ENCODE measurements around the gene FSCN2. TPM values are rescaled to one million over a fixed set of nuclear protein-coding genes. Genes with fewer than 3 reads are reported as not detected.

Gene FSCN2
- total RNA-seq, 4 donors from 2014 or later, result 9.7 to 20.7 (median 17.0) TPM

- intact Hi-C loops (cut with DNase I), result no loop called here
- no peak overlapping the region for H3K27ac ChIP-seq
- H3K9me3 ChIP-seq, result no peaks in the 10 kb centered on the region
- peak; percentile 31 to 50 for DNase-seq
- WGBS, 2 donors, result 39 to 40% methylated on average over 7 to 8 of the region's 8 CpGs
- H3K36me3 ChIP-seq, result no peaks in the 10 kb centered on the region
- peaks cover 14 to 28% of the 10 kb centered on the region in 2 donors for H3K4me1 ChIP-seq
- H3K27me3 ChIP-seq, result no peaks in the 10 kb centered on the region
- no peak overlapping the region for H3K4me3 ChIP-seq (replicated peaks in 1 of 3)
- TF ChIP-seq CTCF (IDR thresholded peaks at IDR 0.05) (no peak), POLR2A (IDR thresholded peaks at IDR 0.05) (no peak)
Measured at GRCh38 chr17:81494626-81495377, 33.4 kb upstream of the FSCN2 start.

GRCh38 chr17:81498953-81499600 lies 29.1 kb upstream of the FSCN2 start:
- DNase-seq, result no peak
- no peaks in the 10 kb centered on the region for H3K9me3 ChIP-seq
- no peaks in the 10 kb centered on the region for H3K36me3 ChIP-seq
- no peak overlapping the region for H3K4me3 ChIP-seq (replicated peaks in 1 of 3)
- intact Hi-C loops (cut with DNase I), result no loop called here
- no peaks in the 10 kb centered on the region for H3K27me3 ChIP-seq
- WGBS, 2 donors, result 64 to 81% methylated on average over 45 to 60 of the region's 64 CpGs
- TF ChIP-seq CTCF (IDR thresholded peaks at IDR 0.05) (no peak), POLR2A (IDR thresholded peaks at IDR 0.05) (no peak)
- H3K27ac ChIP-seq, result no peak overlapping the region
- no peaks in the 10 kb centered on the region for H3K4me1 ChIP-seq

- no peaks in the 10 kb centered on the region for H3K9me3 ChIP-seq
- H3K4me3 ChIP-seq (replicated peaks in 1 of 3), result no peak overlapping the region
- intact Hi-C loops (cut with DNase I), result no loop called here
- no peaks in the 10 kb centered on the region for H3K36me3 ChIP-seq
- H3K4me1 ChIP-seq, result no peaks in the 10 kb centered on the region
- TF ChIP-seq CTCF (IDR thresholded peaks at IDR 0.05), result no peak
- TF ChIP-seq POLR2A (IDR thresholded peaks at IDR 0.05), result no peak
- H3K27me3 ChIP-seq, result no peaks in the 10 kb centered on the region
- DNase-seq, result no peak
- no peak overlapping the region for H3K27ac ChIP-seq
- WGBS, 2 donors, result 66 to 100% methylated on average over 2 to 5 of the region's 12 CpGs
Measured at GRCh38 chr17:81499601-81499970, 28.6 kb upstream of the FSCN2 start.

GRCh38 chr17:81500047-81500446 lies 28.1 kb upstream of the FSCN2 start:
- DNase-seq, result no peak
- Histone ChIP-seq H3K27me3 (no peaks in the 10 kb centered on the region), H3K9me3 (no peaks in the 10 kb centered on the region), H3K4me1 (no peaks in the 10 kb centered on the region), H3K4me3 (replicated peaks in 1 of 3) (no peak overlapping the region), H3K27ac (no peak overlapping the region), H3K36me3 (no peaks in the 10 kb centered on the region)
- WGBS, 2 donors, result 54 to 68% methylated on average over 6 to 7 of the region's 7 CpGs
- TF ChIP-seq CTCF (IDR thresholded peaks at IDR 0.05) (no peak), POLR2A (IDR thresholded peaks at IDR 0.05) (no peak)
- intact Hi-C loops (cut with DNase I), result no loop called here

GRCh38 chr17:81502471-81503017 lies 25.6 kb upstream of the FSCN2 start:
- WGBS, 2 donors, result 65 to 66% methylated on average over 10 to 12 of the region's 12 CpGs
- Histone ChIP-seq H3K27ac (no peak overlapping the region), H3K9me3 (no peaks in the 10 kb centered on the region), H3K4me3 (replicated peaks in 1 of 3) (no peak overlapping the region), H3K27me3 (no peaks in the 10 kb centered on the region), H3K4me1 (no peaks in the 10 kb centered on the region), H3K36me3 (no peaks in the 10 kb centered on the region)
- DNase-seq, result no peak
- no peak for TF ChIP-seq CTCF (IDR thresholded peaks at IDR 0.05)
- no peak for TF ChIP-seq POLR2A (IDR thresholded peaks at IDR 0.05)
- intact Hi-C loops (cut with DNase I), result no loop called here
